Measurements from ENCODE around the gene NLRP9. TPM values are rescaled to one million over a fixed set of nuclear protein-coding genes. Genes with fewer than 3 reads are reported as not detected.
A peak's percentile ranks its signal among the peaks of the same experiment; 100 is the strongest.

The NLRP9 gene
- total and polyA plus RNA-seq, 2 of the 13 experiments (the other 11 are each of a cell fraction or from before 2014, with no cell fraction given) = not detected

DNA sequence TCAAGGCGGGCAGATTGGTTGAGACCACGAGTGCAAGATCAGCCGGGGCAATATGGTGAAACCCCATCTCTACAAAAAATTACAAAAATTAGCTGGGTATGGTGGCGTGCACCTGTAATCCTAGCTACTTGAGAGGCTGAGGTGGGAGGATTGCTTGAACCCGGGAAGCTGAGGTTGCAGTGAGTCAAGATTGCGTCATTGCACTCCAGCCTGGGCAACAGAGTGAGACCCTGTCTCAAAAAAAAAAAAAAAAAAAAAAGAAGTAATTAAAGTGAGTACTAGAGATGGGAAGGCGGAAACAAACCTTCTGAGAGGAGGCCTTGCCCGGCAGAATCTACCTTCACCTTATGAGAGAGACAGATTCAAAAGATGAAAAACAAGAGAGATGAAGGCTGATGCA lies 14.7 kb downstream of the NLRP9 start:
- intact Hi-C loops (cut with micrococcal nuclease; ENCODE audit: unreplicated experiment) = no loop called here
- no peak for ATAC-seq
- CTCF ChIA-PET (ENCODE audit: low intra/inter-chr PET ratio, low total read pairs) = no interaction called here
- H3K9me3 ChIP-seq (ENCODE audit: low read length) = peaks cover 9% of the 10 kb centered on the region; the same call in 1 of the 2 replicates
- TF ChIP-seq ATF7 (IDR thresholded peaks at IDR 0.05) (peak; percentile 58), ATF7 (CRISPR knock-in tag; IDR thresholded peaks at IDR 0.05) (no peak), RFX3 (CRISPR knock-in tag; IDR thresholded peaks at IDR 0.05) (no peak)
- H2AFZ ChIP-seq (ENCODE audit: low read length) = no peak overlapping the region
- no peaks in the 10 kb centered on the region for H4K20me1 ChIP-seq (ENCODE audit: insufficient read depth, low read length)
- no TSS peak for BruUV-seq (replicated peaks)
- DNase-seq (ENCODE audit: low spot score) = no peak
- no peaks in the 10 kb centered on the region for H3K36me3 ChIP-seq (replicated peaks in 1 of 2; ENCODE audit: control insufficient read depth in 1 of 2, insufficient read depth in 2 of 2, low read length in 2 of 2)
- H3K9ac ChIP-seq (ENCODE audit: insufficient read depth, low read depth, low read length) = no peak overlapping the region
- FAIRE-seq = no peak
- H3K4me2 ChIP-seq (ENCODE audit: low read depth, low read length) = no peak overlapping the region
- H3K79me2 ChIP-seq (ENCODE audit: insufficient read depth, low read length) = no peaks in the 10 kb centered on the region
- 36% methylated on average over 8 of the region's 8 CpGs for WGBS (ENCODE audit: low lambda C conversion rate)
- peaks cover 0 to 4% of the 10 kb centered on the region in 2 experiments; a peak in 3 of 5 replicates for H3K27me3 ChIP-seq (ENCODE audit: control insufficient read depth in 1 of 2, insufficient read depth in 2 of 2, low read length in 2 of 2)
- peaks cover 7% of the 10 kb centered on the region; the same call in 1 of the 2 replicates for H3K4me1 ChIP-seq (ENCODE audit: insufficient read depth, low read length)
- in situ Hi-C loops (cut with HindIII; ENCODE audit: extremely low pct_ligation_motif_present, low pct_unique_long_range_greater_than_20kb) = no loop called here
- no peak overlapping the region for H3K27ac ChIP-seq (ENCODE audit: extremely low read length, insufficient read depth, low read length)
- POLR2A ChIA-PET = no interaction called here
- no peak overlapping the region for H3K4me3 ChIP-seq (replicated peaks in 1 of 3; ENCODE audit: insufficient read depth in 1 of 3, low read depth in 2 of 3, low read length in 3 of 3)

DNA sequence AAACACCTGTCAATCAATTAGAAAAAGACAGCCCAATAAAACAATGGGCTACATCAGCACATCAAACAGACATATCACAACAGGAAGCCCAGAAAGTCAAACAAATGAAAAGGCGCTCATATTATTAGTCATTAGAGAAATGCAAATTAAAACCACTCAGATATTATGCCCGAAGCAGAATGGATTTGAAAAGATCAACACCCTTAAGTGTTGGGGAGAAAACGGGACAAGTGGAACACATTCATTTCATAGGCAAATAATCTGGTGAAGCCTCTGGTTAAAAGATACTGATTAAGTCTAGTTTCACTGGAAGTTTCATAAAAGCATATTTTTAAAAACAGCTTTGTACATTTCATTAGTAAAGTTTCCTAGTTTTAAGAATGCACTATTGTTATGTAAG lies 17.4 kb downstream of the NLRP9 start:
- no peaks in the 10 kb centered on the region for H4K20me1 ChIP-seq (ENCODE audit: insufficient read depth, low read length)
- no TSS peak for BruUV-seq (replicated peaks)
- no peak overlapping the region for H3K4me2 ChIP-seq (ENCODE audit: low read depth, low read length)
- in situ Hi-C loops (cut with HindIII; ENCODE audit: extremely low pct_ligation_motif_present, low pct_unique_long_range_greater_than_20kb) (no loop called here), intact Hi-C loops (cut with micrococcal nuclease; ENCODE audit: unreplicated experiment) (no loop called here)
- no peak overlapping the region for H2AFZ ChIP-seq (ENCODE audit: low read length)
- peaks cover 2 to 13% of the 10 kb centered on the region in 2 experiments; a peak in 3 of 5 replicates for H3K27me3 ChIP-seq (ENCODE audit: control insufficient read depth in 1 of 2, insufficient read depth in 2 of 2, low read length in 2 of 2)
- FAIRE-seq (no peak), ATAC-seq (no peak), DNase-seq (ENCODE audit: low spot score) (no peak)
- H3K79me2 ChIP-seq (ENCODE audit: insufficient read depth, low read length) = no peaks in the 10 kb centered on the region
- H3K9me3 ChIP-seq (ENCODE audit: low read length) = peaks cover 9% of the 10 kb centered on the region; the same call in 1 of the 2 replicates
- 21% methylated on average over 3 of the region's 3 CpGs for WGBS (ENCODE audit: low lambda C conversion rate)
- H3K4me3 ChIP-seq (replicated peaks in 1 of 3; ENCODE audit: insufficient read depth in 1 of 3, low read depth in 2 of 3, low read length in 3 of 3) = no peak overlapping the region
- H3K4me1 ChIP-seq (ENCODE audit: insufficient read depth, low read length) = peaks cover 7% of the 10 kb centered on the region; the same call in 1 of the 2 replicates
- POLR2A ChIA-PET = no interaction called here
- CTCF ChIA-PET (ENCODE audit: low intra/inter-chr PET ratio, low total read pairs) = no interaction called here
- H3K36me3 ChIP-seq (replicated peaks in 1 of 2; ENCODE audit: control insufficient read depth in 1 of 2, insufficient read depth in 2 of 2, low read length in 2 of 2) = no peaks in the 10 kb centered on the region
- no peak overlapping the region for H3K27ac ChIP-seq (ENCODE audit: extremely low read length, insufficient read depth, low read length)
- no peak overlapping the region for H3K9ac ChIP-seq (ENCODE audit: insufficient read depth, low read depth, low read length)
- no peak for TF ChIP-seq HOXA3 (CRISPR knock-in tag; IDR thresholded peaks at IDR 0.05)
- TF ChIP-seq, protein P1, sequence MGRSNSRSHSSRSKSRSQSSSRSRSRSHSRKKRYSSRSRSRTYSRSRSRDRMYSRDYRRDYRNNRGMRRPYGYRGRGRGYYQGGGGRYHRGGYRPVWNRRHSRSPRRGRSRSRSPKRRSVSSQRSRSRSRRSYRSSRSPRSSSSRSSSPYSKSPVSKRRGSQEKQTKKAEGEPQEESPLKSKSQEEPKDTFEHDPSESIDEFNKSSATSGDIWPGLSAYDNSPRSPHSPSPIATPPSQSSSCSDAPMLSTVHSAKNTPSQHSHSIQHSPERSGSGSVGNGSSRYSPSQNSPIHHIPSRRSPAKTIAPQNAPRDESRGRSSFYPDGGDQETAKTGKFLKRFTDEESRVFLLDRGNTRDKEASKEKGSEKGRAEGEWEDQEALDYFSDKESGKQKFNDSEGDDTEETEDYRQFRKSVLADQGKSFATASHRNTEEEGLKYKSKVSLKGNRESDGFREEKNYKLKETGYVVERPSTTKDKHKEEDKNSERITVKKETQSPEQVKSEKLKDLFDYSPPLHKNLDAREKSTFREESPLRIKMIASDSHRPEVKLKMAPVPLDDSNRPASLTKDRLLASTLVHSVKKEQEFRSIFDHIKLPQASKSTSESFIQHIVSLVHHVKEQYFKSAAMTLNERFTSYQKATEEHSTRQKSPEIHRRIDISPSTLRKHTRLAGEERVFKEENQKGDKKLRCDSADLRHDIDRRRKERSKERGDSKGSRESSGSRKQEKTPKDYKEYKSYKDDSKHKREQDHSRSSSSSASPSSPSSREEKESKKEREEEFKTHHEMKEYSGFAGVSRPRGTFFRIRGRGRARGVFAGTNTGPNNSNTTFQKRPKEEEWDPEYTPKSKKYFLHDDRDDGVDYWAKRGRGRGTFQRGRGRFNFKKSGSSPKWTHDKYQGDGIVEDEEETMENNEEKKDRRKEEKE (IDR thresholded peaks at IDR 0.05) = no peak
- TF ChIP-seq ISX (CRISPR knock-in tag; conservative IDR thresholded peaks at IDR 0.05) = no peak
- TF ChIP-seq CEBPB (IDR thresholded peaks at IDR 0.05; ENCODE audit: borderline replicate concordance, low read depth, low read length) = no peak
- TF ChIP-seq, protein P2, sequence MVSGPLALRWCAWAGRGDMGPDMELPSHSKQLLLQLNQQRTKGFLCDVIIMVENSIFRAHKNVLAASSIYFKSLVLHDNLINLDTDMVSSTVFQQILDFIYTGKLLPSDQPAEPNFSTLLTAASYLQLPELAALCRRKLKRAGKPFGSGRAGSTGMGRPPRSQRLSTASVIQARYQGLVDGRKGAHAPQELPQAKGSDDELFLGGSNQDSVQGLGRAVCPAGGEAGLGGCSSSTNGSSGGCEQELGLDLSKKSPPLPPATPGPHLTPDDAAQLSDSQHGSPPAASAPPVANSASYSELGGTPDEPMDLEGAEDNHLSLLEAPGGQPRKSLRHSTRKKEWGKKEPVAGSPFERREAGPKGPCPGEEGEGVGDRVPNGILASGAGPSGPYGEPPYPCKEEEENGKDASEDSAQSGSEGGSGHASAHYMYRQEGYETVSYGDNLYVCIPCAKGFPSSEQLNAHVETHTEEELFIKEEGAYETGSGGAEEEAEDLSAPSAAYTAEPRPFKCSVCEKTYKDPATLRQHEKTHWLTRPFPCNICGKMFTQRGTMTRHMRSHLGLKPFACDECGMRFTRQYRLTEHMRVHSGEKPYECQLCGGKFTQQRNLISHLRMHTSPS (CRISPR knock-in tag; IDR thresholded peaks at IDR 0.05; ENCODE audit: low read depth) = no peak
- no peak for TF ChIP-seq SALL2 (CRISPR knock-in tag; IDR thresholded peaks at IDR 0.05)
- no peak for TF ChIP-seq ZNF781 (CRISPR knock-in tag; IDR thresholded peaks at IDR 0.05; ENCODE audit: borderline replicate concordance, not compliant biosample characterization)
- TF ChIP-seq YEATS4 (CRISPR knock-in tag; IDR thresholded peaks at IDR 0.05; ENCODE audit: borderline replicate concordance) = no peak
- TF ChIP-seq, protein P3, sequence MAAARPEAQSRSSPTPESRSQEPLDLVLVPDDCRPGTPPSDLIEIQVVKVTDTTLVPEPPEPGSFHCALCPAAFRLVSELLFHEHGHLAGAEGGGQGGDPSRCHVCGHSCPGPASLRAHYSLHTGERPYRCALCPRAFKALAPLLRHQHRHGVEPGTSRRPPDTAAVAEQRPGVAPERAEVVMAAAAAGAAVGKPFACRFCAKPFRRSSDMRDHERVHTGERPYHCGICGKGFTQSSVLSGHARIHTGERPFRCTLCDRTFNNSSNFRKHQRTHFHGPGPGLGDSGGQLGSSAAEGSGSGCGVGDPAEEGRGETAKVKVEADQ (CRISPR knock-in tag; IDR thresholded peaks at IDR 0.05; ENCODE audit: borderline replicate concordance) = no peak
